Small intestine (tissue), 7 donors: ENCODE measurements around the gene SUGCT. TPM values are rescaled to one million over a fixed set of nuclear protein-coding genes. Genes with fewer than 3 reads are reported as not detected.

Experiments
- DNase-seq, 2 donors: peaks; one replicate each; pipeline versions ENCODE4 v3.0.0 to v3.0.0-alpha.2; 2013
- FAIRE-seq: peaks from 2 replicates; lab custom pipeline; 2012; peaks lifted over from hg19 to GRCh38; lab: Jason Lieb, UNC
- H3K27ac ChIP-seq, 3 donors: one replicate each; pipeline ENCODE4 v1.5.1; 2013; ENCODE audit warnings: low read length in 2 of 3, mild to moderate bottlenecking in 2 of 3, control low read depth in 1 of 3, inconsistent platforms in 1 of 3, low read depth in 1 of 3, moderate library complexity in 1 of 3
- H3K27me3 ChIP-seq, 3 donors: one replicate each; pipeline ENCODE4 v1.6.1; 2013; ENCODE audit warnings: low read length in 3 of 3, inconsistent platforms in 1 of 3; ENCODE audit not compliant: control insufficient read depth in 3 of 3, insufficient read depth in 3 of 3
- H3K36me3 ChIP-seq, 3 donors: one replicate each; pipeline ENCODE4 v1.6.1; 2013; ENCODE audit warnings: low read length in 3 of 3, inconsistent platforms in 1 of 3, low read depth in 1 of 3, mild to moderate bottlenecking in 1 of 3, moderate library complexity in 1 of 3; ENCODE audit not compliant: control insufficient read depth in 3 of 3, insufficient read depth in 2 of 3
- H3K4me1 ChIP-seq, 3 donors: one replicate each; pipeline ENCODE4 v1.6.1; 2013; ENCODE audit warnings: low read length in 2 of 3, inconsistent platforms in 1 of 3, low read depth in 1 of 3, mild to moderate bottlenecking in 1 of 3, moderate library complexity in 1 of 3; ENCODE audit not compliant: control insufficient read depth in 3 of 3, insufficient read depth in 2 of 3
- H3K4me3 ChIP-seq, 3 donors: one replicate each; pipeline ENCODE4 v1.5.1; 2013; ENCODE audit warnings: low read length in 3 of 3, control low read depth in 1 of 3, inconsistent platforms in 1 of 3, low read depth in 1 of 3, mild to moderate bottlenecking in 1 of 3, moderate library complexity in 1 of 3
- H3K9me3 ChIP-seq, 2 donors: one replicate each; pipeline ENCODE4 v1.6.1; 2013; ENCODE audit warnings: low read depth in 1 of 2, low read length in 1 of 2; ENCODE audit not compliant: control insufficient read depth in 2 of 2, insufficient read depth in 1 of 2
- WGBS, 3 donors: extraction: QIAGEN DNeasy Blood & Tissue Kit; methylation state at CpG; one replicate each; pipeline ENCODE4 v1.1.7; 2013; 5-methylcytosine and 5-hydroxymethylcytosine counted together
- polyA plus RNA-seq, 4 donors: library from polyadenylated mRNA; stranded (reverse) in 3 of 4; unstranded in 1 of 4; fragments of 200-250 nt in 3 of 4; fragments of 120-200 nt in 1 of 4; gene quantifications; one replicate each; pipeline versions ENCODE4 v1.2.1 to v1.2.3, GENCODE V29; 2013
- donor health status: healthy with polysubstance abuse.
- donor health status: control.
- donor health status: control.
- donor health status: Bipolar disorder and iron deficiency.
- donor health status: healthy.

SUGCT gene
- polyA plus RNA-seq, 4 donors: 0.54 to 26.9 (median 2.5) TPM

GRCh38 chr7:40697653-40698052 is 562.8 kb downstream of the SUGCT start:
- Histone ChIP-seq H3K27me3 (no peaks in the 10 kb centered on the region), H3K27ac (no peak overlapping the region), H3K4me1 (no peaks in the 10 kb centered on the region), H3K4me3 (no peak overlapping the region), H3K9me3 (no peaks in the 10 kb centered on the region), H3K36me3 (no peaks in the 10 kb centered on the region)
- no peak for FAIRE-seq
- DNase-seq: no peak
- 85 to 96% (median 89%) methylated on average over 4 of the region's 4 CpGs for WGBS, 3 donors

- no peaks in the 10 kb centered on the region for H3K36me3 ChIP-seq
- WGBS, 3 donors: 79 to 91% (median 89%) methylated on average over 6 of the region's 6 CpGs
- no peak overlapping the region for H3K27ac ChIP-seq
- no peak overlapping the region for H3K4me3 ChIP-seq
- H3K27me3 ChIP-seq: no peaks in the 10 kb centered on the region
- H3K9me3 ChIP-seq: no peaks in the 10 kb centered on the region
- FAIRE-seq (no peak), DNase-seq (no peak)
- no peaks in the 10 kb centered on the region for H3K4me1 ChIP-seq
Observed at GRCh38 chr7:40698214-40698920, 563.6 kb downstream of the SUGCT start.

- no peaks in the 10 kb centered on the region for H3K9me3 ChIP-seq
- H3K27me3 ChIP-seq: no peaks in the 10 kb centered on the region
- no peaks in the 10 kb centered on the region for H3K4me1 ChIP-seq
- WGBS, 3 donors: 76 to 88% (median 85%) methylated on average over 1 of the region's 1 CpG
- DNase-seq: no peak
- H3K4me3 ChIP-seq: no peak overlapping the region
- no peak for FAIRE-seq
- H3K36me3 ChIP-seq: no peaks in the 10 kb centered on the region
- H3K27ac ChIP-seq: no peak overlapping the region
Observed at GRCh38 chr7:40698921-40699260, 564.1 kb downstream of the SUGCT start.

GRCh38 chr7:40700653-40701421 is 566.0 kb downstream of the SUGCT start:
- 63 to 77% (median 69%) methylated on average over 9 of the region's 9 CpGs for WGBS, 3 donors

GRCh38 chr7:40701836-40702551 is 567.2 kb downstream of the SUGCT start:
- FAIRE-seq: no peak
- H3K27ac ChIP-seq: no peak overlapping the region
- H3K36me3 ChIP-seq: no peaks in the 10 kb centered on the region
- 83 to 90% (median 86%) methylated on average over 3 of the region's 3 CpGs for WGBS, 3 donors
- no peaks in the 10 kb centered on the region for H3K9me3 ChIP-seq
- no peak for DNase-seq
- H3K27me3 ChIP-seq: no peaks in the 10 kb centered on the region
- H3K4me1 ChIP-seq: no peaks in the 10 kb centered on the region
- no peak overlapping the region for H3K4me3 ChIP-seq

More at GRCh38 chr7:40700653-40701421, 566.0 kb downstream of the SUGCT start:
- DNase-seq (no peak), FAIRE-seq (no peak)
- Histone ChIP-seq H3K27me3 (no peaks in the 10 kb centered on the region), H3K9me3 (no peaks in the 10 kb centered on the region), H3K4me3 (no peak overlapping the region), H3K27ac (no peak overlapping the region), H3K36me3 (no peaks in the 10 kb centered on the region), H3K4me1 (no peaks in the 10 kb centered on the region)

- H3K36me3 ChIP-seq: no peaks in the 10 kb centered on the region
- no peak for FAIRE-seq
- no peaks in the 10 kb centered on the region for H3K4me1 ChIP-seq
- no peaks in the 10 kb centered on the region for H3K9me3 ChIP-seq
- H3K27me3 ChIP-seq: no peaks in the 10 kb centered on the region
- no peak overlapping the region for H3K27ac ChIP-seq
- no peak for DNase-seq
- no peak overlapping the region for H3K4me3 ChIP-seq
- WGBS, 3 donors: 92 to 94% (median 93%) methylated on average over 1 of the region's 1 CpG
Observed at GRCh38 chr7:40704172-40704571, 569.4 kb downstream of the SUGCT start.

GRCh38 chr7:40706829-40707228 is 572.0 kb downstream of the SUGCT start:
- 80 to 87% (median 84%) methylated on average over 3 of the region's 3 CpGs for WGBS, 3 donors
- Histone ChIP-seq H3K36me3 (no peaks in the 10 kb centered on the region), H3K9me3 (no peaks in the 10 kb centered on the region), H3K4me3 (no peak overlapping the region), H3K4me1 (no peaks in the 10 kb centered on the region), H3K27me3 (no peaks in the 10 kb centered on the region), H3K27ac (no peak overlapping the region)
- no peak for FAIRE-seq
- DNase-seq: no peak

GRCh38 chr7:40709062-40709964 is 574.5 kb downstream of the SUGCT start:
- no peaks in the 10 kb centered on the region for H3K36me3 ChIP-seq
- H3K4me3 ChIP-seq: no peak overlapping the region
- FAIRE-seq (no peak), DNase-seq (no peak)
- H3K4me1 ChIP-seq: no peaks in the 10 kb centered on the region
- 75 to 85% (median 80%) methylated on average over 6 of the region's 6 CpGs for WGBS, 3 donors
- H3K27ac ChIP-seq: no peak overlapping the region
- H3K27me3 ChIP-seq: no peaks in the 10 kb centered on the region
- H3K9me3 ChIP-seq: no peaks in the 10 kb centered on the region
